Measurements from ENCODE around the gene GALM. TPM values are rescaled to one million over a fixed set of nuclear protein-coding genes. Genes with fewer than 3 reads are reported as not detected.
A peak's percentile ranks its signal among the peaks of the same experiment; 100 is the strongest.

Gene GALM
- polyA plus RNA-seq, 1 donor from 2014 or later: not detected

GRCh38 chr2:38750011-38750890 is 84.3 kb downstream of the GALM start:
- H2AFZ ChIP-seq (ENCODE audit: low read depth, low read length): peak overlapping the region; percentile 92

GRCh38 chr2:38750891-38751595 is 85.1 kb downstream of the GALM start, which contains the start of gene SRSF7:
TSS of gene SRSF7 (minus strand) at chr2:38751361. CDS start at chr2:38751256, 105 bp downstream.
- Histone ChIP-seq H2AFZ (ENCODE audit: low read depth, low read length) (peak within 1 kb of the TSS; percentile 92), H3K27ac (ENCODE audit: low read length) (peak within 1 kb of the TSS; percentile 100), H3K79me2 (replicated peaks; ENCODE audit: insufficient read depth, low read length) (peaks cover 42% of the 10 kb centered on the region), H3K9me3 (ENCODE audit: low read length) (no peaks in the 10 kb centered on the region), H3K9me2 (ENCODE audit: insufficient read depth, low read length) (no peaks in the 10 kb centered on the region), H4K20me1 (ENCODE audit: insufficient read depth) (peaks cover 13% of the 10 kb centered on the region), H3K27me3 (ENCODE audit: insufficient read depth, low read depth, low read length) (no peaks in the 10 kb centered on the region), H3K9ac (ENCODE audit: low read length) (peak within 1 kb of the TSS; percentile 100), H3K4me2 (ENCODE audit: low read length) (peak within 1 kb of the TSS; percentile 69), H3K4me3 (ENCODE audit: low read length) (peak within 1 kb of the TSS; percentile 96), H3K36me3 (ENCODE audit: insufficient read depth, low read length) (peaks cover 28% of the 10 kb centered on the region), H3F3A (ENCODE audit: insufficient read depth, low read length, poor library complexity, severe bottlenecking) (no peaks in the 10 kb centered on the region)
- TF ChIP-seq EZH2 (IDR thresholded peaks at IDR 0.05; ENCODE audit: borderline replicate concordance, insufficient read depth, low read length, poor library complexity, severe bottlenecking) (no peak), POLR2AphosphoS5 (IDR thresholded peaks at IDR 0.05) (peak; percentile 100), EP300 (conservative IDR thresholded peaks at IDR 0.05; ENCODE audit: poor library complexity, severe bottlenecking) (peak; percentile 73), RAD21 (conservative IDR thresholded peaks at IDR 0.05) (peak; percentile 44), TAF1 (IDR thresholded peaks at IDR 0.05; ENCODE audit: low read depth) (peak; percentile 99), MXI1 (conservative IDR thresholded peaks at IDR 0.05; ENCODE audit: poor library complexity, severe bottlenecking) (peak; percentile 98)
- TF ChIP-seq, protein P1, sequence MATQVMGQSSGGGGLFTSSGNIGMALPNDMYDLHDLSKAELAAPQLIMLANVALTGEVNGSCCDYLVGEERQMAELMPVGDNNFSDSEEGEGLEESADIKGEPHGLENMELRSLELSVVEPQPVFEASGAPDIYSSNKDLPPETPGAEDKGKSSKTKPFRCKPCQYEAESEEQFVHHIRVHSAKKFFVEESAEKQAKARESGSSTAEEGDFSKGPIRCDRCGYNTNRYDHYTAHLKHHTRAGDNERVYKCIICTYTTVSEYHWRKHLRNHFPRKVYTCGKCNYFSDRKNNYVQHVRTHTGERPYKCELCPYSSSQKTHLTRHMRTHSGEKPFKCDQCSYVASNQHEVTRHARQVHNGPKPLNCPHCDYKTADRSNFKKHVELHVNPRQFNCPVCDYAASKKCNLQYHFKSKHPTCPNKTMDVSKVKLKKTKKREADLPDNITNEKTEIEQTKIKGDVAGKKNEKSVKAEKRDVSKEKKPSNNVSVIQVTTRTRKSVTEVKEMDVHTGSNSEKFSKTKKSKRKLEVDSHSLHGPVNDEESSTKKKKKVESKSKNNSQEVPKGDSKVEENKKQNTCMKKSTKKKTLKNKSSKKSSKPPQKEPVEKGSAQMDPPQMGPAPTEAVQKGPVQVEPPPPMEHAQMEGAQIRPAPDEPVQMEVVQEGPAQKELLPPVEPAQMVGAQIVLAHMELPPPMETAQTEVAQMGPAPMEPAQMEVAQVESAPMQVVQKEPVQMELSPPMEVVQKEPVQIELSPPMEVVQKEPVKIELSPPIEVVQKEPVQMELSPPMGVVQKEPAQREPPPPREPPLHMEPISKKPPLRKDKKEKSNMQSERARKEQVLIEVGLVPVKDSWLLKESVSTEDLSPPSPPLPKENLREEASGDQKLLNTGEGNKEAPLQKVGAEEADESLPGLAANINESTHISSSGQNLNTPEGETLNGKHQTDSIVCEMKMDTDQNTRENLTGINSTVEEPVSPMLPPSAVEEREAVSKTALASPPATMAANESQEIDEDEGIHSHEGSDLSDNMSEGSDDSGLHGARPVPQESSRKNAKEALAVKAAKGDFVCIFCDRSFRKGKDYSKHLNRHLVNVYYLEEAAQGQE (IDR thresholded peaks at IDR 0.05; ENCODE audit: borderline replicate concordance): peak; percentile 94
- TF ChIP-seq, protein P2, sequence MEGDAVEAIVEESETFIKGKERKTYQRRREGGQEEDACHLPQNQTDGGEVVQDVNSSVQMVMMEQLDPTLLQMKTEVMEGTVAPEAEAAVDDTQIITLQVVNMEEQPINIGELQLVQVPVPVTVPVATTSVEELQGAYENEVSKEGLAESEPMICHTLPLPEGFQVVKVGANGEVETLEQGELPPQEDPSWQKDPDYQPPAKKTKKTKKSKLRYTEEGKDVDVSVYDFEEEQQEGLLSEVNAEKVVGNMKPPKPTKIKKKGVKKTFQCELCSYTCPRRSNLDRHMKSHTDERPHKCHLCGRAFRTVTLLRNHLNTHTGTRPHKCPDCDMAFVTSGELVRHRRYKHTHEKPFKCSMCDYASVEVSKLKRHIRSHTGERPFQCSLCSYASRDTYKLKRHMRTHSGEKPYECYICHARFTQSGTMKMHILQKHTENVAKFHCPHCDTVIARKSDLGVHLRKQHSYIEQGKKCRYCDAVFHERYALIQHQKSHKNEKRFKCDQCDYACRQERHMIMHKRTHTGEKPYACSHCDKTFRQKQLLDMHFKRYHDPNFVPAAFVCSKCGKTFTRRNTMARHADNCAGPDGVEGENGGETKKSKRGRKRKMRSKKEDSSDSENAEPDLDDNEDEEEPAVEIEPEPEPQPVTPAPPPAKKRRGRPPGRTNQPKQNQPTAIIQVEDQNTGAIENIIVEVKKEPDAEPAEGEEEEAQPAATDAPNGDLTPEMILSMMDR (IDR thresholded peaks at IDR 0.05; ENCODE audit: poor library complexity, severe bottlenecking): no peak

More at GRCh38 chr2:38750011-38750890, 84.3 kb downstream of the GALM start:
- peaks cover 50% of the 10 kb centered on the region for H3K79me2 ChIP-seq (replicated peaks; ENCODE audit: insufficient read depth, low read length)
- peak overlapping the region; percentile 100 for H3K27ac ChIP-seq (ENCODE audit: low read length)
- no peaks in the 10 kb centered on the region for H3K9me3 ChIP-seq (ENCODE audit: low read length)
- peak overlapping the region; percentile 59 for H3K4me2 ChIP-seq (ENCODE audit: low read length)
- no peaks in the 10 kb centered on the region for H3K9me2 ChIP-seq (ENCODE audit: insufficient read depth, low read length)
- TF ChIP-seq EP300 (conservative IDR thresholded peaks at IDR 0.05; ENCODE audit: poor library complexity, severe bottlenecking) (no peak), SMC3 (conservative IDR thresholded peaks at IDR 0.05; ENCODE audit: poor library complexity) (no peak), RAD21 (conservative IDR thresholded peaks at IDR 0.05) (no peak), POLR2AphosphoS5 (IDR thresholded peaks at IDR 0.05) (peak; percentile 53), TAF1 (IDR thresholded peaks at IDR 0.05; ENCODE audit: low read depth) (no peak)
- TF ChIP-seq, protein P1 (IDR thresholded peaks at IDR 0.05; ENCODE audit: borderline replicate concordance): no peak
- TF ChIP-seq, protein P2 (IDR thresholded peaks at IDR 0.05; ENCODE audit: poor library complexity, severe bottlenecking): no peak
- no peaks in the 10 kb centered on the region for H3F3A ChIP-seq (ENCODE audit: insufficient read depth, low read length, poor library complexity, severe bottlenecking)
- H3K4me3 ChIP-seq (ENCODE audit: low read length): peak overlapping the region; percentile 96
- H3K27me3 ChIP-seq (ENCODE audit: insufficient read depth, low read depth, low read length): no peaks in the 10 kb centered on the region
- H3K36me3 ChIP-seq (ENCODE audit: insufficient read depth, low read length): peaks cover 30% of the 10 kb centered on the region
- H3K9ac ChIP-seq (ENCODE audit: low read length): peak overlapping the region; percentile 100
- H4K20me1 ChIP-seq (ENCODE audit: insufficient read depth): peaks cover 15% of the 10 kb centered on the region
